CMK (cell line): Measurements from ENCODE around the gene IQCE.

Experiments used
- DNase-seq: peaks from one replicate; pipeline ENCODE4 v3.0.0-alpha.2; 2010; ENCODE audit warnings: low read depth

The IQCE gene

DNA sequence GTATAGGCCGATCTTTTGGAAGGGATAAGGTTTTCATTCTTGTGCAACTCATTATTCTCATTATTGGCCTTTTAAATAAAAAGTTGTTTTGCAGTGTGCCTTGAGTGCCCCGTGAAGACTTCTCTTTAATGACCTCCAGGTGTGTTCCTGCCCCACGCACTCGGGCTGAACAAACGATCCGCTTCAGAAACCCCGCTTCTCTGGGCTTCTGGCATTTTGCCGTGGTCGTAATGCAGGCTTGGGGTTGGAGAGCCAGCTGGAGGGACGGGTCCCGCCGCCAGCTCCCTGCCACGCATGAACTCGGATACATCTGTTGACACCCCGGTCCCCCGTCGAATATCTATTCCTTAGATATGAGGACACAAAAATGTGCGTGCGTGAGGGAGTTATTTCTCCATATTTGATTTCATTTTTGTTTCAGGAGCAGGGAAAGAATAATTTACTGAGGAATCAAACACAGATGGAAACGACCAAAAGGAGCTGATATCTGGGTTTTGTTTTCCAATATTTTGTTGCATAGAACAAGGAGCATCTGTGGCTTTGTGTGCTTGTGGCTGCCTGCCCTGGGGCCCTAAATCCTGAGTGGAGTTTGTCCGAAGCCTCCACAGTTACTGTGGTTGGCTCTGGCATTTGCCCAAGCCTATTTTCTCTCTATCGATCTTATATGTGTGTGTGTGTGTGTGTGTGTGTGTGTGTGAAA, 56.0 kb downstream of the IQCE start:
- DNase-seq = no peak

DNA sequence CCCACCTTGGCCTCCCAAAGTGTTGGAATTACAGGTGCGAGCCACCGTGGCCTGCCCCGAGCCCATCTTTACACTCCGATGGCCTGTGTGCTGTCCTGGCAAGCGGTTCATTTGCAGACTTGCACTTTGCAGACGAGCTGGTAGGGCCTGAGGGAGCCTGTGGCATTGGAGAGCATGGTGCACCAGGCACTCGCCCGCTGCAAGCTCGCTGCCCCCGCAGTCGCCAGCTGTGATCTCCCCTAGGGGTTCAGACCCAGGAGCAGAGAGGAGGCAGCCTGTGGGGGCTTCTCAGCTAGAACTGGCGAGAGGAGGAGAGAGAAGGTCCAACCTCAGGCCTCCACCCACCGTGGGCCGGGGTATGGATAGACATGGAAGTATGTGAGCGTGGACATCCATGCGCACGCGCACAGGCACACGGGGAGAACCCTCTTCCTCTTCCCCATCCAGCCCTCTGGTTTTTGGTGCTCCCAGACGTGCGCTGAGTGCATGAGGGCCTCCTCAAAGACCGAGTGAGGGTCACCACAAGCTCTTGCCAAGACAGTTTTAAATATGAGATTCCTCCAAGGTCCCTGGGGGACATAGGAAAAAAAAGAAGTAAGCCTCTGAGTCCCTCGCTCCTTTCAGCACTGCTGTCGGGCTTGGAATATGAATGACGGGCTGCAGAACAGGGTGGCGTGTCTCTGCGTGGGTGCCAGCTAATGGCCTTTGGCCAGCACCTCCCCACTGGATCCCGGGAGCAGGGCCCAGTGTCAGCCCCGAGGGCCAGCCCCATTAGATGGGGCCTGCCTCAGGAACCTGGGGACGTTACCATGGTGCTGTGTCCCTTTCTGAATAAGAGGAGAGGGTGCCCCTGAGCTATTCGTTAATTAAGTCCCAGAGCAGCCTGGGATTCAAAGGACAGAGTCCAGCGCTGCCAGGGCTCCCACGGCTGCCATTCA, 57.9 kb downstream of the IQCE start:
- DNase-seq = no peak

DNA sequence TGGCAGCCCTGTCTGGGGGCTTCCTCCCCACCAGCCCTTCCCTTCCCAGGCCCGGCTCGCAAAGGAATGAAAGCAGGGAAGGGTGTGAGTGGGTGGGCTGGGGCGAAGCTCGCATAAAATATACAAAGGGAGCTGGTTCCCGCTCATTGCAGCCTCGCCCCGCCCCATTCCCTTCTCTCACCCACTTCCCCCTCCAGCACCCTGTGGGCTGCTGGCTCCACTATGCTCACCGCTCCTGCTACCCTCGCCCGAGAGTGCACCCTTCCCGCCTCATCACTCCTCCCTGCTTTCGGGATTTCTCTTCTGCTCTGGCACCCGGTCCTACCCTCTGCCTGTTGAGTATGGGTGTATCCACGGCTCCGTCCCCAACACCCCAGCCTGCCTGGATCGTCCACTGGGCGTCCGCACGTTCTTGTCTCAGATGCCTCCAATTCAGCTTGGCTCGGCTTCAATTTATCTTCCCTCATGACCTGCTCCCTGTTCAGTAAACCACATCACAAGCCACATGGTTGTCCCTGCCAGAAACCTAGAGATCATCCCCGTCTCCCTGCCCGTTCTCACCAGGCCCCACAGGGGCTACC, 58.6 kb downstream of the IQCE start:
- DNase-seq = no peak

DNA sequence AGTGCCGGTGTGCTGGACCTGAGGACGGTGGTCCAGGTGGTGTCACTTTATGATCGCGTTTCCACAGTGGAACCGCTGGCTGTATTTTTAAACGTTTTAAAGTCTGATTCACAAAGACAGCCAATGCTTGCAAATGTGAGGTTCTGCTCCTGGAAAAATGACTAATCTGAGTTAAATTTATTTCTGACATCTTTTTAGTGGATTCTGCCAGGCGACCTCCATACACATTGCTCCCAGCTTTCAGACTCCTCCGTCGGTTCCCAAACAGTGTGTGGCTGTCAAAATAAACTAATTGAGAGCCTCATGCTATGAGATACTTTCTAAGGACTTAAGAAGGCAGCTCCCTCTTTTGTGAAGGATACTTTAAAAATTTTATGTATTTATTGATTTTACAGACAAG, 60.3 kb downstream of the IQCE start:
- DNase-seq = no peak

DNA sequence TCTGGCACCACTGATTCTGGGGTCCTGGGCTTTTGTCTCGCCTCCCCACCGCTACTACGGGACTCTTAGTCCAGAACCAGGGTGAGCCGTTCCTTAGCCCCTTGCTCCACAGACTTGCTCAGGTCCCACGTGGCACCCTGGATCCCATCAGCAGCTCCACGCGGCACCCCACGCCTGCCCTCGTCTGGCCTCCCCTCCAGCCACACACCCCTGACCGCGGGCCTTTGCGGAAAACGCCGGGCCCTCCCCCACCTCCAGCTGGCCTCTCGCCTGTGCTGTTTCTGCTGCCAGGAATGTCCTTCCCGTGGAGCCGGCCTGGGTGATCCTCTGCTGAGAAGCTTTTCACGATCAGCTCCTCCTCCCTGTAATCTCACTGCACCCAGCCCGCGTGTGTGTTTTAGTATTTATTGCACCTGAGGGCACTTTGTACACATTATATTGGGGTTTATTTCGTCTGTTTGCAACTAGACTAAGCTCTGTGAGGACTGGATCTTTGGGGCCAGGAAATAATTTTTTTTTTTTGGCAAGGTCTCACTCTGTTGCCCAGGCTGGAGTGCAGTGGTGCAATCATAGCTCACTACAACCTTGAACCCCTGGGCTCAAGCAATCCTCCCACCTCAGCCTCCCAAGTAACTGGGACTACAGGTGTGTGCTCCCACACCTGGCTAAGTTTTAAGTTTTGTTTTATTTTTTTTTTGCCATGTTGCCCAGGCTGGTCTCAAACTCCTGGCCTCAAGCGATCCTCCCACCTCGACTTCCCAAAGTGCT, 62.5 kb downstream of the IQCE start:
- no peak for DNase-seq

DNA sequence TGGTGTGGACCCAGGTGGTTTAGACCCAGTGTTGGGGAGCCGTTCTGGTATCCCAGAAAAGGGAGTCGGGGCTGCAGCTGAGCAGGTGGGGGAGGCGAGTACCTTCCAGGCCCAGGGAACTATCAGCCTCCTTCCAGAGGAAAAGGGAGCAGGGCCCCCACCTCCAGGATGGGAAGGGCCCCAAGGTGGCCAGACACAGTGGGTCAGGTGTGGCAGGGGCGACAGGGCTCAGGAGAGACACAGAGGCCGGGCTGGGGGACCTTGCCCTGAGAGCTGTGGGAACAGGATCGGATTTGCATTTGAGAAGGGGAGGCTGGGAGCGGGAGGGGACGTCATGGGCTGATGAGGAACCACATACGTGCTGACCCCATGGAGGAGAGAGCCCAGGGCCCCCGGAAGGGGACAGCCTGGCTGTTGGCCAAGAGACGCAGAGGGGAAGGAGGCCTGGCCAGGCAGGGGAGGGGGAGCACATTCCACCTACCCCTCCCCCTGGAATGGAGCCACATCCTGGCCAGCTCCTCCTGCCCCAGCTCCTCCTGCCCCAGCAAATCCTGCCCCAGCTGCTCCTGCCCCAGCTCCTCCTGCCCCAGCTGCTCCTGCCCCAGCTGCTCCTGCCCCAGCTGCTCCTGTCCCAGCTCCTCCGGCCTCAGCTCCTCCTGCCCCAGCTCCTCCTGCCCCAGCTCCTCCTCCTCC, 63.3 kb downstream of the IQCE start:
- peak; percentile 74 for DNase-seq

DNA sequence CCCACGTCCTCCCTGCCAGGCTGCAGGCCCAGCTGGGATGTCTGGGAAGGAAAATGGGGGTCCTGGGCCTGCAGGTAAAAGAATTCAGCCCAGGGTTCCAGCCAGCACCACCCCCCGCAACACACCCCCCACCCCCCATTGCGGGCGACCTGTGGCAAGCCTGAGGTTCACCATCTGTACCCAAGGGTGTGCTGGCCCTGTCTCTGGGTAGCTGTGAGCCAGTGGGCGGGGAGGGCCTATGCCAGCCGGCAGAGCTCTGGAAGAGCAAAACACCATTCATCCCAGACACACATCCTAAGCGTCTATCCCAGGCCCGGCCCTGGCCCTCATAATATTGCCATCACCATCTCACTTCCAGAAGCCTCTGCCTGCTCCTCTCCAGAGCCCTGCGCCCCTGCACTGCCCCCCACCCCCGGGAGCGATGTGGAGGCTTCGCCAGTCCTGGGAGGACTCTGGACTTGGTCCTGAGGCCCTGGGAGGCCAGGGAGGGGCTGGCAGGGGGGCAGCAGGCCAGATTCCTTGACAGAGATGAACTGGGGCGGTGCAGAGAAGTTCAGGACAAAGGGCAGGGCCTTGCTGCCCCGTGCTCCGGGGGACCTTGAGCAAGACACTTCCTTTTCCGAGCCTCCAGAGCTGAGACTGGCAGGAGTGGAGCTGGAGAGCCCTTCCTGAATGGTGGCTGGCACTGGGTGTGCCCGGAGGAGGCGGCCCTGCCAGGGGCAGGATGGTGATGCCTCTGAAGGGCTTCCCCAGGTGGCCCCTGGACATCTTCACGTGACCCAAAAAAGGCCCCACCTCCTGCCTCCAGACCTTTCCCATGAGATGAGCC, 64.3 kb downstream of the IQCE start:
- DNase-seq = no peak

DNA sequence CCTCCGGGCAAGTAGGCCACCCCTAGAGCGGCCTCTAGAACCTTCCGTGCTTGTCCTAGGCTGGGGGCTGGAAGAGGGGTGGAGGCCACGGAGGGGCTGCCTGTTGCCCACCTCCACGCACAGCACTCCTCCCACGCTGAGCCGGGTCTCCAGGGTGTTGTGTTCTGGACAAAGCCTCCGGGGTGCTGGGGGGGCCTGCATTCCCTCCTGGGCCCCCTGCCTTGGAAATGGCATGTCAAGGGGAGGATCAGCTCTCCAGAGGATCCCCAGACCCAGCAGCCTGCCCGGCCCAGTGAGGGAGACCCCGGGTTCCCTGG, 64.9 kb downstream of the IQCE start:
- DNase-seq = no peak

DNA sequence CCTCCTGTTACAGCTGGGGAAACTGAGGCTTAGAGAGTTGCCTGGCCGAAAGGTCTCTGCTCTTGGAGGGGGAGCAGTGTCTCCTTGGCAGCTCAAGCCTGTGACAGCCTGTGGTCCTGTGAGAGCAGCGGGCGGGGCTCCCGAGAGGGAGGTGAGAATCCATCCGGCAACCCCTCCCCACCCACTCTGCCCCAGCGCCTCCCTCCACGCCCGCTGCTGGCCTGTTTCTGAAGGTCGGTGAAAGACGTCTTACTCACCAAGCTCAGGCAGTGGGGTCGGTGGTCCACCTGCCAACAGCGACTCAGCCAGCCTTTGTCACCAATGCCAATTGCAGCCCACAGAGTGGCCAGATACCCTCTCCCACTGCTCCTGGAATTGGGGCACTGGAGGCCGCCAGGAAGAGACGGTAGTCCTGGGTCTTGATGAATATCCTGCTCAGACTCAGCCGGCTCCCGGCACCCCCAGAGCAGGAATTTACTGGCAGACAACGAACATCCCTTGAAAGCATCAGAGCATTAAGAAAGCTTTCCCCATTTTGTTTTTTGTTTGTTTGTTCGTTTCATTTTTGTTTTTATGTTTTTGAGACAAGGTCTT, 65.6 kb downstream of the IQCE start:
- no peak for DNase-seq

DNA sequence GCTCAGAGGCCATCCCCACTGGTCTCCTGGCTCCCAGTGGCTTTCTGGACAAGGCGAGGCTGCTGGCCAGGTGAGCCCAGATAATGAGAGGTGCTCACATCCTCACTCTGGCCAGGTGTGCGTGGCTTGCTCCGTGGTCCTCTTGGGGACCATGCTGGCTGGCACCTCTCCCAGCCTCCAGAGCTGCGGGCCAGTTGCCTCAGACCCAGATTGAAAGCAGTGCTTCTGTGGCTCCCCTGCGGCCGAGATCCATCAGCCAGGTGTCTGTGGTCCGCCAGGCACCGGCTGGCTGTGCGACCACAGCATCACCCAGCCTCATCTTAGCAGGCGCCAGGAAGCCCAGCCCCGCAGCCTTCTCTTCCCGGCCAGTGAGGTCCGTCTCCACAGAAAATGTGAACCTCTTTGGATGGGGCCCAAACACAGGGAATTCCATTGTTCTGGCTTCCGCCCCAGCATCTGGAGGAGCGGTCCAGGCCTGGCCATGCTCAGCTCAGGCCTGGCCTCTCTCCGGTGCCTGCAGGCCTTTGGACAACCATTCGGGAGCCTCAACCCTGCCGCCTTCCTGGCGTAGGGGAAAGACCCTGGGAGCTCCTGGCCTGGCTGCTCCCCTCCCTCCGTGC, 67.8 kb downstream of the IQCE start:
- no peak for DNase-seq

DNA sequence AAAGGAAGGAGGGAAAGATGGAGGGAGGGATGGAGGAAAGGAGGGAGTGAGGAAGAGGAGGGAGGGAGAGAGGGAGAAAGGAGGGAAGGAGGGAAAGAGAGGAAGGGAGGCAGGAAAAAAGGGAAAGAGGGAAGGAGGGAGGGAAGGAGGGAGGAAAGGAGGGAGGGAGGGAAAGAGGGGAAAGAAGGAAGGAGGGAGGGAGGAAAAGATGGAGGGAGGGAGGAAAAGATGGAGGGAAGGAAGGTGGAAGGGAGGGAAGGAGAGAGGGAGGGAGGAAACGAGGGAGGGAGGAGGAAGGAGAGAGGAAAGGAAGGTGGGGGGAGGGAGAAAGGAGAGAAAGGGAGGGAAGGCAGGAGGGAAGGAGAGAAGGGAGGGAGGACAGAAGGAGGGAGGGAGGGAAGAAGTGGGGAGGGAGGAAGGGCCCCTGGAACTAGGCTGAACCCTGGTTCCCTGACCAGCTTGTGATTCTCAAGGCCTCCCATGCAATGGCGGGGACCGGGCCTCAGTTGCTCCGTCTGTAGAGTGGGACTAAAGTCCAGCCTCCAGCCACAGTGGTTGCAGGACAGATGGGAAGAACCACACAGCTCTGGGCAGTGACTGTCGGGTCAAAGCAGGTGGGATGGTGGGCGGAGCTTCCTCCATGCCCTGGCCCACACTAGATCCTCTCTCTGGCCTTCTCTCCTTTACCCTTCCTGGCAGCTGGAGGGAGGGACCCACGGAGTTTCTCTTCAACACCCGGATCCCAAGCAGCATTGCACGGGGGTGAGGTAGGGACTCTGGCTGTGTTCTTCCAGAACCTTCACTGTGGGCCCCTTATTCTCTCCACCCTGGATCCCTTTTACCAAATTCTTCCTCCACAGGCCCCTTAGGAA, 68.7 kb downstream of the IQCE start:
- no peak for DNase-seq

DNA sequence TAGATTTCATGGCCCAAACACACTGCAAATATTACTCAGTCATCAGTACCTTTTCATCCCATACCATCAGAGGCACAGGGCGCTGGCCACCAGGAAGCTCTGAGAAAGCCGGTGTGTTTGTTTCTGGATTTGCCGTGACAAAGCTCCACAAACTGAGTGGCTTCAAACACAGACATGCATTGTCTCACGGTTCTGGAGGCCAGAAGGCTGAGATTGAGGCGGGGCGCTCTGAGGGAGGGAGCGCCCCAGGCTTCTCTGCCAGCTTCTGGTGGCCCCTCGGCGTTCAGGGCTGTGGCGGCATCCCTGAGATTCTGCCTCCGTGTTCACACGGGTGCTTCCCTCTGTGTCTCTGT, 69.3 kb downstream of the IQCE start:
- no peak for DNase-seq

DNA sequence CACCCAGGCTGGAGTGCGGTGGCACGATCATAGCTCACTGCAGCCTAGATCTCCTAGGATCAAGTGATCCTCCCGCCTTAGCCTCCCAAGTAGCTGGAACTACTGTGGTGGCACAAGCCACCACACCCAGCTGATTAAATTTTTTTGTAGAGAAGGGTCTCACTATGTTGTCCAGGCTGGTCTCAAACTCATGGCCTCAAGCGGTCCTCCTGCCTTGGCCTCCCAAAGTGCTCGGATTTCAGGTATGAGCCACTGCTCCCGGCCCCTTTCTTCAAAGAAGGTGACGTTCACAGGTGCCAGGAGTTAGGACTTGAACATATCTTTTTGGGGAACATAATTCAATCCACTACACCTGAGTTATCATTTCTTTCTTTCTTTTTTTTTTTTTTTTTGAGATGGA, 70.1 kb downstream of the IQCE start:
- DNase-seq = no peak

DNA sequence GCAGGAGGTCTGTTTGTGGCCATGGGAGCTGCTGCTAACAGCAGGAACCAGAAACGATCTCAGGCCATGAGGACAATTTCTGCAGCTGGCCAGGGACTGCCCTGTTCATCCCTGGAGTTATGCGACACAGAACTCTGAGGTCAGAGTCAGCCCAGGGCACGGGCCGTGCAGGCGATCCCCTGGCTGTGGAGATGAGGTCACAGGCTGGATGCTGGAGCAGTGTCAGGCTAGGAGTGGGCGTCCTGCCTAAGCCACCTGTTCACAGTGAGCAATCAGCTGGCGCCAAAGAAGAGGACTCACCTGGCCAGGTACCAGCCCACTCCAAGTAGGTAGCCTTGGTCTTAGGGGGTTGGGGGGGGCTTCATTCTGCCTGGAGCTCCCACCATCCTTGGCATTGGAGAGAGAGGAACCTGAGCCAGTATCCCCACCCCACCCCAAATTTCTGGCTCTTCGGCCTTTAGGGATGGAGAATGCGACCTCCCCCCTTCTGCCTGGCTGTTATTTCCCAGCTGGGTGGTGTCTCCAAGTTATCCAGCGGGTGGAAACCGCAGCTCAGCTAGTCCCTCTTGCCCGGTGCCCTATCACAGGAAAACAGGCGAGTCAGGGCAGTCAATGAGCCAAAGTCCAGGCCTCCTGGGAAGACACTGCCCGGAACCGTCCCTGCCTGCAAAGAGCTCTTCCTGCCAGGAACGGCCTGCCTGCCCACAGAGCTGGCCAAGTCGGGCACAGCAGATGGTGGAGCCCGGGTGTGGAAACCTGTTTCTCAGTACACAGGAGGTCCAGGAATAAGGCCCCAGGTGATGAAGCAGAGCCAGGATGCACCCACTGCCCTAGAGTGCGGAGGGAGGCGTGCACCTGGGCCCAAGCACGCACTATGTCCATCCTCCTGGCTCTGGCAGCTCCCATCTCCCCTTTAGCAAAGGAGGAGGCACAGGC, 71.2 kb downstream of the IQCE start:
- no peak for DNase-seq

DNA sequence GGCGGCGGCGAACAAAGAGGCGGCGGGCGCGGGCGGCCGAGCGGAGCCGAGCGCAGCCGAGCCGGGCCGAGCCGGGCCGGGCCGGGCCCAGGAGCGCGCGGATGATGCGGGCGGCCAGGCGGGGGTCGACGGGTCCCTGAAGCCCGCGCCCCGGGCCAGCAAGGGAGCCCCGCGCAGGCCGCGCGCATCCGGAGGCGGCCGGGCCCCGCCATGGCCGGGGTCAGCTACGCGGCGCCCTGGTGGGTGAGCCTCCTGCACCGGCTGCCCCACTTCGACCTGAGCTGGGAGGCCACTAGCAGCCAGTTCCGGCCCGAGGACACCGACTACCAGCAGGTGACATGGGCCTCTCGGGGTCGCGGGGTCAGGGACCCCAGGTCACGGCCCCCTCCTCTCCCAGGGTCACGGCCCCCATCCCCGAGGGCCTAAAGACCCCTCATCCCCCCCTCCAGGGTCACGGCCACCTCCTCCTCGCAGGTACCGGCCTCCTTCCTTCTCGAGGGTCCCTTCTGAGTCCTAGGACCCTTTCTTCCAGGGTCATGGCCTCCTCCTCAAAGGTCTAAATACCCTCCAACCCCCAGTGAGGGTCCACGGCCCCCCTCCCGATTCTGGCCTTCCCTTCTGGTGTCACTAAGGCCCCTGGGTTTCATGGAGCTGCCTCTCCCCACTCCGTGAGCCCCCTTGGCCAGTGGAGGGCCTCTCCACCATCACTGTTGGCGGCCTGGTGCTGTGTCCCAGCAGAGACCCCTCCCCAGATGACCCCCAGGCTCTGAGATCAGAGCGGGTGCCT, 73.4 kb downstream of the IQCE start, which contains the start of gene TTYH3:
TSS of gene TTYH3 (plus strand) at position 41 of the 787 bp plus-strand sequence. CDS start at position 211, 170 bp downstream.
- no peak for DNase-seq

DNA sequence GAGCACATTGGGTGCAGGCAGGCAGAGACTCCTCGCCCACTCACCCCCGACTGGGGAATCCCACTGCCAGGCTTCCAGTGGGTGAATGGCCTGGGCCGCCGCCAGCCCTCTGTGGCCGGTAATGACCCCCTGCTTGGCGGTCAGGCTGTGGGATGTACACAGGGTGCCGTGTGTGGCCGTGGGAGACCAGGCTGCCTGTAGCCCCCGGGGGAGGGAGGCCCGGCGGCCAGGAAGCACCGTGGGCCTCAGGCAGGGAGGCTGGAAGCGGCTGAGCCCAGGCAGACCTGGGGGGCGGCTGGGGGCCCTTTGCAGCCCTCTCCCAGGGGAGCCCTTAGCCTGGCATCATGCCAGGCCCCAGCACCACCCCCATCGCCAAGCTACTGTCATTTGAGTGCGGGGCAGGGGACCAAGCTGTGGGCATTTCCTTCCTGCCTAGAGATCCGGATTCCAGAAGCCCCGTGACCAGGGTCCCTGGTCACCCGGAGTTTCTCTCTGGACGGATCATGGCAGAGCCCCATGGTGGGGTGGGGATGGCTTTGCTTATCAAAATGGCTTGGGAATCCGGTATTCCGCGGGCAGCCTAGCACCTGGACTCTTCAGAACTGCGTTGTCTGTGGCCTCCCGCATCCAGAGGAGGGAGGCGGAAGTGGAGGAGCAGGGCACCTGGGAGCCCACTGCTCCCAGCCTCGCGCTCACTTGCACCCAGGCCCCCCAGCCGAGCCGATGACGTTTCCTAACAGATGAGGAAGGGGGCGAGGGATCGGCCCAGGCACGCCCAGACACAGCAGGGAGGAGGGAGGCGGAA, 74.2 kb downstream of the IQCE start:
- no peak for DNase-seq
